Adipocyte (in vitro differentiated cells): Measurements from ENCODE around the gene ATG101.
A peak's percentile ranks its signal among the peaks of the same experiment; 100 is the strongest.

ENCODE experiments used
- DNase-seq: peaks from one replicate; pipeline ENCODE4 v3.0.0-alpha.2; 2015; ENCODE audit warnings: low read depth
- H3K27me3 ChIP-seq: replicated peaks from 2 replicates; pipeline ENCODE4 v1.7.0; 2013; ENCODE audit warnings: mild to moderate bottlenecking, low read length, moderate library complexity; ENCODE audit not compliant: control insufficient read depth, insufficient read depth
- H3K36me3 ChIP-seq: 2 replicates; pipeline ENCODE4 v1.7.0; 2013; ENCODE audit warnings: low read length, mild to moderate bottlenecking, moderate library complexity; ENCODE audit not compliant: control insufficient read depth, insufficient read depth, severe bottlenecking
- H3K4me1 ChIP-seq: 2 replicates; pipeline ENCODE4 v1.7.0; 2013; ENCODE audit warnings: mild to moderate bottlenecking, low read length, moderate library complexity; ENCODE audit not compliant: control insufficient read depth, insufficient read depth
- H3K4me3 ChIP-seq: 2 replicates; pipeline ENCODE4 v1.7.0; 2013; ENCODE audit warnings: mild to moderate bottlenecking, low read length, moderate library complexity
- H3K9ac ChIP-seq: 2 replicates; pipeline ENCODE4 v1.7.0; 2013; ENCODE audit warnings: mild to moderate bottlenecking, low read length, moderate library complexity
- H3K9me3 ChIP-seq: 2 replicates; pipeline ENCODE4 v1.7.0; 2013; ENCODE audit warnings: mild to moderate bottlenecking, low read length, moderate library complexity; ENCODE audit not compliant: control insufficient read depth

Gene ATG101

GRCh38 chr12:52061470-52062166 lies 8.2 kb upstream of the ATG101 start:
- Histone ChIP-seq H3K9me3 (no peaks in the 10 kb centered on the region), H3K27me3 (no peaks in the 10 kb centered on the region)
- no peak for DNase-seq

GRCh38 chr12:52062167-52063081 lies 7.4 kb upstream of the ATG101 start:
- no peak for DNase-seq
- Histone ChIP-seq H3K4me3 (no peak overlapping the region), H3K9me3 (no peaks in the 10 kb centered on the region), H3K27me3 (no peaks in the 10 kb centered on the region), H3K36me3 (no peaks in the 10 kb centered on the region), H3K9ac (no peak overlapping the region), H3K4me1 (no peaks in the 10 kb centered on the region)

More at GRCh38 chr12:52061470-52062166, 8.2 kb upstream of the ATG101 start:
- peaks cover 3% of the 10 kb centered on the region for H3K4me1 ChIP-seq
- H3K36me3 ChIP-seq, result no peaks in the 10 kb centered on the region
- no peak overlapping the region for H3K4me3 ChIP-seq
- no peak overlapping the region for H3K9ac ChIP-seq

GRCh38 chr12:52063082-52063924 lies 6.5 kb upstream of the ATG101 start:
- no peaks in the 10 kb centered on the region for H3K27me3 ChIP-seq
- no peak for DNase-seq
- H3K36me3 ChIP-seq, result no peaks in the 10 kb centered on the region
- no peaks in the 10 kb centered on the region for H3K4me1 ChIP-seq
- H3K4me3 ChIP-seq, result no peak overlapping the region
- H3K9ac ChIP-seq, result no peak overlapping the region
- H3K9me3 ChIP-seq, result no peaks in the 10 kb centered on the region

GRCh38 chr12:52063981-52064649 lies 5.7 kb upstream of the ATG101 start:
- H3K36me3 ChIP-seq, result no peaks in the 10 kb centered on the region
- no peaks in the 10 kb centered on the region for H3K9me3 ChIP-seq
- H3K9ac ChIP-seq, result no peak overlapping the region
- no peak overlapping the region for H3K4me3 ChIP-seq
- no peaks in the 10 kb centered on the region for H3K4me1 ChIP-seq
- no peak for DNase-seq
- no peaks in the 10 kb centered on the region for H3K27me3 ChIP-seq

GRCh38 chr12:52066346-52067080 lies 3.3 kb upstream of the ATG101 start:
- Histone ChIP-seq H3K9ac (no peak overlapping the region), H3K9me3 (no peaks in the 10 kb centered on the region), H3K4me3 (no peak overlapping the region)

GRCh38 chr12:52067081-52067374 lies 2.8 kb upstream of the ATG101 start:
- H3K9me3 ChIP-seq, result no peaks in the 10 kb centered on the region
- H3K27me3 ChIP-seq, result no peaks in the 10 kb centered on the region
- H3K9ac ChIP-seq, result no peak overlapping the region
- H3K4me3 ChIP-seq, result no peak overlapping the region
- peaks cover 16% of the 10 kb centered on the region for H3K4me1 ChIP-seq
- no peak for DNase-seq
- H3K36me3 ChIP-seq, result no peaks in the 10 kb centered on the region

More at GRCh38 chr12:52066346-52067080, 3.3 kb upstream of the ATG101 start:
- Histone ChIP-seq H3K4me1 (peaks cover 11% of the 10 kb centered on the region), H3K36me3 (no peaks in the 10 kb centered on the region), H3K27me3 (no peaks in the 10 kb centered on the region)
- DNase-seq, result no peak

GRCh38 chr12:52070185-52070925 lies 577 bp downstream of the ATG101 start:
- H3K4me3 ChIP-seq, result peak overlapping the region; percentile 94
- peaks cover 20% of the 10 kb centered on the region for H3K36me3 ChIP-seq
- H3K27me3 ChIP-seq, result no peaks in the 10 kb centered on the region
- DNase-seq, result peak; percentile 86
- H3K9ac ChIP-seq, result peak overlapping the region; percentile 96
- no peaks in the 10 kb centered on the region for H3K9me3 ChIP-seq
- H3K4me1 ChIP-seq, result peaks cover 35% of the 10 kb centered on the region

GRCh38 chr12:52073531-52074381 lies 4.0 kb downstream of the ATG101 start:
- H3K36me3 ChIP-seq, result peaks cover 46% of the 10 kb centered on the region
- DNase-seq, result no peak

GRCh38 chr12:52074971-52075724 lies 5.4 kb downstream of the ATG101 start:
- H3K36me3 ChIP-seq, result peaks cover 46% of the 10 kb centered on the region
- H3K9ac ChIP-seq, result no peak overlapping the region
- no peaks in the 10 kb centered on the region for H3K9me3 ChIP-seq
- no peaks in the 10 kb centered on the region for H3K27me3 ChIP-seq
- peaks cover 35% of the 10 kb centered on the region for H3K4me1 ChIP-seq
- peak; percentile 40 for DNase-seq
- no peak overlapping the region for H3K4me3 ChIP-seq

More at GRCh38 chr12:52073531-52074381, 4.0 kb downstream of the ATG101 start:
- H3K9me3 ChIP-seq, result no peaks in the 10 kb centered on the region
- H3K4me1 ChIP-seq, result peaks cover 35% of the 10 kb centered on the region
- no peak overlapping the region for H3K4me3 ChIP-seq
- H3K27me3 ChIP-seq, result no peaks in the 10 kb centered on the region
- H3K9ac ChIP-seq, result no peak overlapping the region
